COR-L47 (cell line): Measurements from ENCODE around the gene REL.
"Not testable (repeated sequence)": the region's sequence is repeated elsewhere in the genome, so short reads cannot be mapped to it uniquely, and the experiment has no call there.

Source experiments
- DNase-seq: peaks from one replicate; lab custom pipeline; 2025; lab: John Stamatoyannopoulos, UW

The REL gene

GRCh38 chr2:60868589-60869273 lies 12.6 kb upstream of the REL start:
- no peak for DNase-seq

- no peak for DNase-seq
Measured at GRCh38 chr2:60872510-60872928, 8.9 kb upstream of the REL start.

- no peak for DNase-seq
Measured at GRCh38 chr2:60873381-60873780, 8.0 kb upstream of the REL start.

- no peak for DNase-seq
Measured at GRCh38 chr2:60875520-60875919, 5.9 kb upstream of the REL start.

- no peak for DNase-seq
Measured at GRCh38 chr2:60880643-60881046, 729 bp upstream of the REL start.

GRCh38 chr2:60882971-60883753 lies 1.8 kb downstream of the REL start:
- DNase-seq, result no peak

- no peak for DNase-seq
Measured at GRCh38 chr2:60883896-60884295, 2.5 kb downstream of the REL start.

GRCh38 chr2:60884800-60885199 lies 3.4 kb downstream of the REL start:
- DNase-seq, result no peak

- DNase-seq, result no peak
Measured at GRCh38 chr2:60885683-60886082, 4.3 kb downstream of the REL start.

GRCh38 chr2:60886991-60887390 lies 5.6 kb downstream of the REL start:
- DNase-seq, result no peak

- no peak for DNase-seq
Measured at GRCh38 chr2:60888853-60889252, 7.5 kb downstream of the REL start.

GRCh38 chr2:60889581-60890392 lies 8.4 kb downstream of the REL start:
- not testable (repeated sequence) for DNase-seq

GRCh38 chr2:60890393-60890707 lies 9.0 kb downstream of the REL start:
- no peak for DNase-seq

- no peak for DNase-seq
Measured at GRCh38 chr2:60891180-60891579, 9.8 kb downstream of the REL start.

GRCh38 chr2:60898567-60898966 lies 17.2 kb downstream of the REL start:
- DNase-seq, result no peak

- DNase-seq, result no peak
Measured at GRCh38 chr2:60899230-60899891, 18.0 kb downstream of the REL start.

- no peak for DNase-seq
Measured at GRCh38 chr2:60899892-60900249, 18.5 kb downstream of the REL start.

- DNase-seq, result not testable (repeated sequence)
Measured at GRCh38 chr2:60901296-60901695, 19.9 kb downstream of the REL start.

- not testable (repeated sequence) for DNase-seq
Measured at GRCh38 chr2:60905867-60906266, 24.5 kb downstream of the REL start.

- DNase-seq, result no peak
Measured at GRCh38 chr2:60906395-60906794, 25.0 kb downstream of the REL start.

GRCh38 chr2:60907329-60907728 lies 26.0 kb downstream of the REL start:
- no peak for DNase-seq

GRCh38 chr2:60925994-60926740 lies 44.8 kb downstream of the REL start:
- no peak for DNase-seq
